ENCODE data around the gene LETMD1. TPM values are rescaled to one million over a fixed set of nuclear protein-coding genes. Genes with fewer than 3 reads are reported as not detected.

LETMD1 gene
- 39.9 and 43.4 TPM in 2 replicates for total RNA-seq

GRCh38 chr12:51047655-51048540, at the start of gene LETMD1:
Gene LETMD1, plus strand, starts transcription at chr12:51048327. Its CDS starts 30 bp downstream, at chr12:51048357.

GRCh38 chr12:51025836-51026638, 22.1 kb upstream of the LETMD1 start, which contains the start of gene SLC11A2:
Gene SLC11A2, minus strand, starts transcription at chr12:51026384. Its CDS starts 15,656 bp downstream, at chr12:51010728.

GRCh38 chr12:51083126-51083833, 35.2 kb downstream of the LETMD1 start, which contains the start of gene CSRNP2:
Gene CSRNP2, minus strand, starts transcription at chr12:51083596. Its CDS starts 7,035 bp downstream, at chr12:51076561.

Other genes with a start within 250 kb of the LETMD1 start
- not detected in 2 replicates for gene TMPRSS12, start 205.4 kb upstream of the LETMD1 start, total RNA-seq
- gene HIGD1C, start 95.8 kb upstream of the LETMD1 start, total RNA-seq = not detected in 2 replicates
- gene SLC11A2, start 21.9 kb upstream of the LETMD1 start, total RNA-seq = 67.7 and 72.4 TPM in 2 replicates
- gene CSRNP2, start 35.3 kb downstream of the LETMD1 start, total RNA-seq = 14.4 TPM in 2 replicates
- 8.7 and 9.5 TPM in 2 replicates for gene TFCP2, start 124.8 kb downstream of the LETMD1 start, total RNA-seq
- 1.3 and 2.2 TPM in 2 replicates for gene POU6F1, start 169.7 kb downstream of the LETMD1 start, total RNA-seq
- 54.7 and 72.1 TPM in 2 replicates for gene DAZAP2, start 190.5 kb downstream of the LETMD1 start, total RNA-seq
- gene SMAGP, start 222.1 kb downstream of the LETMD1 start, total RNA-seq = 12.3 and 14.0 TPM in 2 replicates